B cell (primary cell): ENCODE results near the gene CDC42. TPM values are rescaled to one million over a fixed set of nuclear protein-coding genes. Genes with fewer than 3 reads are reported as not detected.
A peak's percentile ranks its signal among the peaks of the same experiment; 100 is the strongest.

Experiments
- ATAC-seq: fragments of 200-7000 bp; cut with Tn5 transposase; one replicate; pipeline ENCODE4 v1.10.0; 2021; ENCODE audit warnings: low read depth, mild to moderate bottlenecking, moderate number of reproducible peaks, moderate library complexity
- CTCF ChIA-PET: fragments of 350-600 bp; sonication (Branson Sonifier 250); formaldehyde crosslinking; loops from one replicate; lab custom pipeline; 2021; ENCODE audit warnings: antibody characterized with exemption, inconsistent platforms; lab: Charles Lee
- POLR2A ChIA-PET: fragments of 350-600 bp; sonication (Branson Sonifier 250); formaldehyde crosslinking; loops from one replicate; lab custom pipeline; 2021; ENCODE audit warnings: antibody characterized with exemption; lab: Charles Lee
- DNase-seq: peaks from one replicate; pipeline ENCODE4 v3.0.0; 2013
- H2AFZ ChIP-seq: 2 replicates; pipeline ENCODE4 v1.6.1; 2012; ENCODE audit warnings: mild to moderate bottlenecking, low read depth, low read length; ENCODE audit not compliant: insufficient read depth, poor library complexity, severe bottlenecking
- H3K27ac ChIP-seq, 2 donors: 1 replicate in 1 of 2; 2 replicates in 1 of 2; pipeline ENCODE4 v1.5.1; 2012 to 2013; ENCODE audit warnings: low read length in 2 of 2, mild to moderate bottlenecking in 2 of 2, moderate library complexity in 1 of 2
- H3K27me3 ChIP-seq, 4 experiments: fragments of 200-600 bp in 1 of 4; sonication (generic) in 1 of 4; replicated peaks in 1 of 4; 1 replicate in 2 of 4; 2 replicates in 2 of 4; pipeline versions ENCODE4 v1.6.1 to v1.7.0; 2013 to 2016; ENCODE audit warnings: low read length in 3 of 4, mild to moderate bottlenecking in 2 of 4, mixed read lengths in 1 of 4, moderate library complexity in 1 of 4; ENCODE audit not compliant: insufficient read depth in 4 of 4, control insufficient read depth in 3 of 4; ENCODE audit errors: control extremely low read depth in 1 of 4
- H3K36me3 ChIP-seq, 2 experiments: replicated peaks in 1 of 2; 1 replicate in 1 of 2; 2 replicates in 1 of 2; pipeline versions ENCODE4 v1.6.1 to v1.7.1; 2013; ENCODE audit warnings: low read length in 1 of 2; ENCODE audit not compliant: insufficient read depth in 2 of 2, control insufficient read depth in 1 of 2; ENCODE audit errors: control extremely low read depth in 1 of 2, extremely low read depth in 1 of 2
- H3K4me1 ChIP-seq, 2 donors: fragments of 200-600 bp in 1 of 2; sonication (generic) in 1 of 2; 1 replicate in 1 of 2; 2 replicates in 1 of 2; pipeline versions ENCODE4 v1.5.1 to v1.6.1; 2013 to 2017; ENCODE audit warnings: low read length in 2 of 2; ENCODE audit not compliant: control insufficient read depth in 2 of 2, insufficient read depth in 2 of 2
- H3K4me2 ChIP-seq: replicated peaks from 2 replicates; pipeline ENCODE3; 2012; ENCODE audit warnings: mild to moderate bottlenecking, low read depth, low read length; ENCODE audit not compliant: poor library complexity, severe bottlenecking
- H3K4me3 ChIP-seq, 5 experiments: fragments of 200-600 bp in 1 of 5; sonication (generic) in 1 of 5; 1 replicate in 3 of 5; 2 replicates in 2 of 5; pipeline versions ENCODE4 v1.5.1 to v1.7.0; 2011 to 2016; ENCODE audit warnings: low read length in 4 of 5, mild to moderate bottlenecking in 4 of 5, low read depth in 2 of 5, control low read depth in 1 of 5, moderate library complexity in 1 of 5; ENCODE audit not compliant: insufficient read depth in 1 of 5; ENCODE audit errors: control extremely low read depth in 1 of 5, extremely low read depth in 1 of 5
- H3K79me2 ChIP-seq: fragments of 200-600 bp; sonication (generic); one replicate; pipeline ENCODE4 v1.6.0; 2016; ENCODE audit warnings: low read length; ENCODE audit not compliant: control insufficient read depth, insufficient read depth
- H3K9ac ChIP-seq: fragments of 200-600 bp; sonication (generic); 2 replicates; pipeline ENCODE4 v1.6.1; 2017; ENCODE audit warnings: mild to moderate bottlenecking, low read length, moderate library complexity
- H3K9me3 ChIP-seq, 3 donors: one replicate each; pipeline versions ENCODE4 v1.6.1 to v1.7.1; 2013; ENCODE audit warnings: low read length in 2 of 3; ENCODE audit not compliant: control insufficient read depth in 2 of 3, insufficient read depth in 1 of 3; ENCODE audit errors: control extremely low read depth in 1 of 3
- H4K20me1 ChIP-seq: 2 replicates; pipeline ENCODE4 v1.6.0; 2012; ENCODE audit warnings: mild to moderate bottlenecking, low read length; ENCODE audit not compliant: insufficient read depth, control insufficient read depth, poor library complexity, severe bottlenecking
- H3K27ac Mint-ChIP-seq: one replicate; pipeline ENCODE4 v1.8.0; 2021; ENCODE audit warnings: mixed read lengths
- H3K27me3 Mint-ChIP-seq: one replicate; pipeline ENCODE4 v1.8.0; 2021; ENCODE audit warnings: mixed read lengths
- H3K4me1 Mint-ChIP-seq: one replicate; pipeline ENCODE4 v1.8.0; 2021; ENCODE audit warnings: mixed read lengths
- H3K4me3 Mint-ChIP-seq: one replicate; pipeline ENCODE4 v1.8.0; 2021; ENCODE audit warnings: mixed read lengths
- H3K9me3 Mint-ChIP-seq: one replicate; pipeline ENCODE4 v1.8.0; 2022; ENCODE audit warnings: mixed read lengths; ENCODE audit not compliant: insufficient read depth
- EZH2 ChIP-seq: IDR thresholded peaks from 2 replicates; pipeline ENCODE4 v1.6.1; 2012; ENCODE audit warnings: borderline replicate concordance, low read depth, mild to moderate bottlenecking, moderate library complexity, low read length; ENCODE audit not compliant: insufficient read depth, poor library complexity, severe bottlenecking
- WGBS: methylation state at CpG from one replicate; pipeline ENCODE4 v1.1.5; 2013; ENCODE audit warnings: missing lambda C conversion rate; ENCODE audit not compliant: insufficient coverage; 5-methylcytosine and 5-hydroxymethylcytosine counted together
- intact Hi-C: fragments of 100-400 bp; cut with micrococcal nuclease; formaldehyde crosslinking; loops from one replicate; pipeline ENCODE4 v1.10.0; 2022
- polyA plus RNA-seq: library from polyadenylated mRNA; depleted of rRNA; stranded (reverse); fragments of >200 nt; gene quantifications from 2 replicates; pipeline ENCODE4 v1.2.3, GENCODE V29; 2012
- total RNA-seq, 2 donors: library from RNA; stranded (reverse); fragments of 120-200 nt in 1 of 2; gene quantifications; 1 replicate in 1 of 2; 2 replicates in 1 of 2; pipeline versions ENCODE4 v1.2.3 to v1.2.4, GENCODE V29; 2013 to 2022
- TF ChIP-seq, protein P1 (sequence below): fragments of 200-600 bp; IDR thresholded peaks from one replicate; pipeline ENCODE4 v1.8.0; 2022; ENCODE audit warnings: antibody characterized with exemption, mild to moderate bottlenecking

CDC42 gene
- total and polyA plus RNA-seq, 2 donors (not counting 1 experiment from before 2014, with no cell fraction given) = 111 to 202 TPM

DNA sequence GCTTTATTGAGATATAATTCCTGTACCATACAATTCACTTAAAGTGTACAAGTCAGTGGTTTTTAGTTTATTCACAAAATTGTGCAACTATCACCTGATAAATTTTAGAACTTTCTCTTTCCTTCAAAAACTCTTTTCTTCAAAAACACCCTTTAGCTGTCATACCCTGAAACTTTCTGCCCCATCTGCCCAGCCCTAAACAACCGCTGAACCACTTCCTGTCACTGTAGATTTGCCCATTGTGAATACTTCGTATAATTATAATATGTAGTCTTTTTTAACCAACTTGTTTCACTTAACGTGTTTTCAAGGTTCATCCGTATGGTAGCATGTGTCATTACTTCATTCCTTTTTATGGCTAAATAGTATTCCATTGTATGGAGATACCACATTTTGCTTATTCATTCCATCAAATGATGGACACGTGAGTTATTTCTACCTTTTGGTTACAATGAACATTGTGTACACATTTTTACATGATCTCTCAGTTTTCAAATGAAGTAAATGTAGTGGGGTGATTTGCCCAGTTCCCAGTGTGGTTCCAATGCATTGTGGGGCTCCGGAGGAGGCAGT lies 52.4 kb downstream of the CDC42 start:
- ChIA-PET POLR2A (interaction anchor here (0.6 kb wide), 2 partner anchors 27 to 33 kb away, joined by 6 to 9 read pairs; no protein-coding TSS in a partner anchor), CTCF (interaction anchor here (0.7 to 2.2 kb wide), 17 partner anchors 10 to 316 kb away, joined by 3 to 8 read pairs (median 3); no protein-coding TSS in a partner anchor)
- H3K4me3 ChIP-seq = no peak overlapping the region
- no peak overlapping the region for H2AFZ ChIP-seq
- intact Hi-C loops = no loop called here
- DNase-seq (no peak), ATAC-seq (peak; percentile 22)
- H4K20me1 ChIP-seq = peaks cover 79% of the 10 kb centered on the region
- H3K4me3 Mint-ChIP-seq = no peak overlapping the region
- peaks cover 3 to 40% of the 10 kb centered on the region in 2 experiments for H3K36me3 ChIP-seq
- H3K9ac ChIP-seq = no peak overlapping the region
- peak overlapping the region; percentile 51 for H3K27ac Mint-ChIP-seq
- no peaks in the 10 kb centered on the region for H3K27me3 ChIP-seq
- H3K27me3 Mint-ChIP-seq = no peaks in the 10 kb centered on the region
- H3K9me3 Mint-ChIP-seq = no peaks in the 10 kb centered on the region
- WGBS = 100% methylated on average over 1 of the region's 6 CpGs
- H3K4me2 ChIP-seq = peak overlapping the region; percentile 40
- peaks cover 62% of the 10 kb centered on the region for H3K4me1 Mint-ChIP-seq
- H3K4me1 ChIP-seq = peaks cover 38% of the 10 kb centered on the region in 2 donors
- H3K79me2 ChIP-seq = peaks cover 86% of the 10 kb centered on the region
- no peak for TF ChIP-seq EZH2
- TF ChIP-seq, protein P1, sequence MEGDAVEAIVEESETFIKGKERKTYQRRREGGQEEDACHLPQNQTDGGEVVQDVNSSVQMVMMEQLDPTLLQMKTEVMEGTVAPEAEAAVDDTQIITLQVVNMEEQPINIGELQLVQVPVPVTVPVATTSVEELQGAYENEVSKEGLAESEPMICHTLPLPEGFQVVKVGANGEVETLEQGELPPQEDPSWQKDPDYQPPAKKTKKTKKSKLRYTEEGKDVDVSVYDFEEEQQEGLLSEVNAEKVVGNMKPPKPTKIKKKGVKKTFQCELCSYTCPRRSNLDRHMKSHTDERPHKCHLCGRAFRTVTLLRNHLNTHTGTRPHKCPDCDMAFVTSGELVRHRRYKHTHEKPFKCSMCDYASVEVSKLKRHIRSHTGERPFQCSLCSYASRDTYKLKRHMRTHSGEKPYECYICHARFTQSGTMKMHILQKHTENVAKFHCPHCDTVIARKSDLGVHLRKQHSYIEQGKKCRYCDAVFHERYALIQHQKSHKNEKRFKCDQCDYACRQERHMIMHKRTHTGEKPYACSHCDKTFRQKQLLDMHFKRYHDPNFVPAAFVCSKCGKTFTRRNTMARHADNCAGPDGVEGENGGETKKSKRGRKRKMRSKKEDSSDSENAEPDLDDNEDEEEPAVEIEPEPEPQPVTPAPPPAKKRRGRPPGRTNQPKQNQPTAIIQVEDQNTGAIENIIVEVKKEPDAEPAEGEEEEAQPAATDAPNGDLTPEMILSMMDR = no peak
- peak overlapping the region; percentile 21 to 69 for H3K27ac ChIP-seq
- no peaks in the 10 kb centered on the region for H3K9me3 ChIP-seq

DNA sequence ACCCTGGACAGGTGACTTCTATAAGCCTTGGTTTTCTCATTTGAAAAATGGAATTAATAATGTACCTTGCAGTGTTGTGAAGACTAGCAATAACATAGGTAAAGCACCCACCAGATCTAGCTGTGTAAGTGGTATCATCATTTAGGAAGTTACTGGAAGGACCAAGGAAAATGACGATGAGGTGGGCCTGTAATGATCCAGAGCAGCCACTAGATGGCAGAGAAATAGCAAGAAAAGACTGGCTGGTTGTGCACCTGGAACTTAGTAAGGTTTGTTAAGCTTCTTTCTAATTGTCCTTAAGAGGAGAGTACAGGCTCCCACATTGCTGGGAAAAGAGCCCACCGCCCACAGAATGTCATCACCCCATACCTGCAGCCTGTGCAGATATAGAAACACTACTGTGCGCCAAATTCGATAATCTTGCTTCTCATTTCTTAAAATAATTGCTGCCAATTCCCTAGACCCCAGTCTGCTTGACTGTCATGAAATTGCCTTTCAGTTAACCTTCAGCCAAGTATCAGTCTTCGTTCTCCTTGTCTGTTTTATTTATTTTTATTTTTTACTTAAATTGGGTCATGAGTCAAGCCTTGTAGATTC lies 53.2 kb downstream of the CDC42 start:
- DNase-seq (peak; percentile 73), ATAC-seq (peak; percentile 74)
- Mint-ChIP-seq H3K27ac (peak overlapping the region; percentile 51), H3K4me3 (no peak overlapping the region), H3K9me3 (no peaks in the 10 kb centered on the region), H3K4me1 (peaks cover 55% of the 10 kb centered on the region), H3K27me3 (no peaks in the 10 kb centered on the region)
- ChIA-PET CTCF (interaction anchor here (0.5 to 2.2 kb wide), 17 partner anchors 9 to 364 kb away, joined by 3 to 8 read pairs (median 3); no protein-coding TSS in a partner anchor), POLR2A (interaction anchor here (0.6 kb wide), 1 partner anchor 27 kb away, joined by 9 read pairs; no protein-coding TSS in a partner anchor)
- WGBS = 38% methylated on average over 2 of the region's 5 CpGs
- peak overlapping the region; percentile 40 for H3K4me2 ChIP-seq
- H3K4me1 ChIP-seq = peaks cover 30 to 31% of the 10 kb centered on the region in 2 donors
- peaks cover 3 to 39% of the 10 kb centered on the region in 2 experiments for H3K36me3 ChIP-seq
- H3K27ac ChIP-seq = peak overlapping the region in 1 of 2 donors; percentile 69
- H2AFZ ChIP-seq = no peak overlapping the region
- peaks cover 86% of the 10 kb centered on the region for H3K79me2 ChIP-seq
- no peaks in the 10 kb centered on the region for H3K9me3 ChIP-seq
- intact Hi-C loops = no loop called here
- H3K4me3 ChIP-seq = no peak overlapping the region
- TF ChIP-seq, protein P1 = peak; percentile 92
- TF ChIP-seq EZH2 = no peak
- peaks cover 77% of the 10 kb centered on the region for H4K20me1 ChIP-seq
- no peaks in the 10 kb centered on the region for H3K27me3 ChIP-seq
- no peak overlapping the region for H3K9ac ChIP-seq
